ENCODE measurements around the gene GTF3C6. TPM values are rescaled to one million over a fixed set of nuclear protein-coding genes. Genes with fewer than 3 reads are reported as not detected.
"Not testable (repeated sequence)": the region's sequence is repeated elsewhere in the genome, so short reads cannot be mapped to it uniquely, and the experiment has no call there.

GTF3C6 gene
- total RNA-seq, 6 donors from 2014 or later, result 16.0 to 55.2 (median 41.8) TPM

DNA sequence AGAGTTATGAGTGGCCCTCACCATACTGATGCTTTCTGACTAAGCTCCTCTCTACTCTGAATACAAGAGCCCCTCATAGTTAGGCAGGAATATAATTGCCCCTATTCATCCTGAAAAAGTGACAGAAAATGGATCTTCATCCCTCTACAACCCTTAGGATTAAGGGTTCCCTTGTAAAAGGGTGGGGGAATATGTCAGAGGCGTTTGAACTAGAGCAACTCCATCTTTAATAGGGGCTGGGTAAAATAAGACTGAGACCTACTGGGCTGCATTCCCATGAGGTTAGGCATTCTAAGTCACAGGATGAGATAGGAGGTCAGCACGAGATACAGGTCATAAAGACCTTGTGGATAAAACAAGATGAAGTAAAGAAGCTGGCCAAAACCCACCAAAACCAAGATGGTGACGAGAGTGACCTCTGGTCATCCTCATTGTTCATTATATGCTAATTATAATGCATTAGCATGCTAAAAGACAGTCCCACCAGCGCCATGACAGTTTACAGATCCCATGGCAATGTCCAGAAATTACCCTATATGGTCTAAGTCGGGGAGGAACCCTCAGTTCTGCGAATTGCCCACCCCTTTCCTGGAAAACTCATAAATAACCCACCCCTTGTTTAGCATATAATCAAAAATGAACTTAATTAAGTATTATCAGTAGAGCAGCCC, 4.7 kb upstream of the GTF3C6 start:
- TF ChIP-seq, protein P1, sequence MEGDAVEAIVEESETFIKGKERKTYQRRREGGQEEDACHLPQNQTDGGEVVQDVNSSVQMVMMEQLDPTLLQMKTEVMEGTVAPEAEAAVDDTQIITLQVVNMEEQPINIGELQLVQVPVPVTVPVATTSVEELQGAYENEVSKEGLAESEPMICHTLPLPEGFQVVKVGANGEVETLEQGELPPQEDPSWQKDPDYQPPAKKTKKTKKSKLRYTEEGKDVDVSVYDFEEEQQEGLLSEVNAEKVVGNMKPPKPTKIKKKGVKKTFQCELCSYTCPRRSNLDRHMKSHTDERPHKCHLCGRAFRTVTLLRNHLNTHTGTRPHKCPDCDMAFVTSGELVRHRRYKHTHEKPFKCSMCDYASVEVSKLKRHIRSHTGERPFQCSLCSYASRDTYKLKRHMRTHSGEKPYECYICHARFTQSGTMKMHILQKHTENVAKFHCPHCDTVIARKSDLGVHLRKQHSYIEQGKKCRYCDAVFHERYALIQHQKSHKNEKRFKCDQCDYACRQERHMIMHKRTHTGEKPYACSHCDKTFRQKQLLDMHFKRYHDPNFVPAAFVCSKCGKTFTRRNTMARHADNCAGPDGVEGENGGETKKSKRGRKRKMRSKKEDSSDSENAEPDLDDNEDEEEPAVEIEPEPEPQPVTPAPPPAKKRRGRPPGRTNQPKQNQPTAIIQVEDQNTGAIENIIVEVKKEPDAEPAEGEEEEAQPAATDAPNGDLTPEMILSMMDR (IDR thresholded peaks at IDR 0.05), result no peak
- TF ChIP-seq EP300 (IDR thresholded peaks at IDR 0.05) (no peak), POLR2A (IDR thresholded peaks at IDR 0.05) (no peak), POLR2AphosphoS5 (IDR thresholded peaks at IDR 0.05) (no peak)
- Histone ChIP-seq H3K27me3 (no peaks in the 10 kb centered on the region), H3K27ac (no peak overlapping the region), H3K36me3 (no peaks in the 10 kb centered on the region), H3K9me3 (no peaks in the 10 kb centered on the region), H3K4me1 (peaks cover 0 to 11% (median 5%) of the 10 kb centered on the region in 4 donors), H3K4me3 (no peak overlapping the region)
- no peak for ATAC-seq (ENCODE audit: low FRiP score in 2 of 2)
- DNase-seq, result no peak
- WGBS, 2 donors, result 85 to 89% methylated on average over 6 of the region's 6 CpGs

- Histone ChIP-seq H3K9me3 (no peaks in the 10 kb centered on the region), H3K27ac (peak overlapping the region in 1 of 4 donors; percentile 91), H3K4me3 (no peak overlapping the region), H3K4me1 (peaks cover 7 to 21% (median 16%) of the 10 kb centered on the region in 4 donors), H3K36me3 (peaks cover 0 to 44% (median 34%) of the 10 kb centered on the region in 4 donors), H3K27me3 (no peaks in the 10 kb centered on the region)
- DNase-seq, result no peak
- no peak for TF ChIP-seq EP300 (IDR thresholded peaks at IDR 0.05)
- TF ChIP-seq POLR2A (IDR thresholded peaks at IDR 0.05), result no peak
- TF ChIP-seq POLR2AphosphoS5 (IDR thresholded peaks at IDR 0.05), result no peak
- TF ChIP-seq, protein P1 (IDR thresholded peaks at IDR 0.05), result no peak
- ATAC-seq (ENCODE audit: low FRiP score in 2 of 2), result no peak
Observed at GRCh38 chr6:110960014-110960390, 1.5 kb downstream of the GTF3C6 start.

DNA sequence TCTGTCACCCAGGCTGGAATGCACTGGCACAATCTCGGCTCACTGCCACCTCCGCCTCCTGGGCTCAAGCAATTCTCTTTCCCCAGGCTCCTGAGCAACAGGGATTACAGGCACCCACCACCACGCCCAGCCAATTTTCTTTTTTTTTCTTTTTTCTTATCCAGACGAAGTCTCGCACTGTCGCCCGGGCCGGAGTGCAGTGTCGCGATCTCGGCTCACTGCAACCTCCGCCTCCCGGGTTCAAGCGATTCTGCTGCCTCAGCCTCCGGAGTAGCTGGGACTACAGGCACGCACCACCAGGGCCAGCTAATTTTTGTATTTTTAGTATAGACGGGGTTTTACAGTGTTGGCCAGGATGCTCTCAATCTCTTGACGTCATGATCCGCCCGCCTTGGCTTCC, 4.1 kb downstream of the GTF3C6 start:
- WGBS, 2 donors, result 95 to 96% methylated on average over 20 of the region's 20 CpGs
- H3K4me3 ChIP-seq; ATAC-seq (ENCODE audit: low FRiP score in 2 of 2); H3K27me3 ChIP-seq; H3K27ac ChIP-seq; H3K9me3 ChIP-seq: not testable (repeated sequence)
- Histone ChIP-seq H3K36me3 (peaks cover 2 to 70% (median 47%) of the 10 kb centered on the region in 4 donors), H3K4me1 (peaks cover 7 to 20% (median 14%) of the 10 kb centered on the region in 4 donors)
- DNase-seq, result peak in 1 of 2 donors; percentile 62

GRCh38 chr6:110965629-110966229, 7.2 kb downstream of the GTF3C6 start:
- H3K27me3 ChIP-seq, result no peaks in the 10 kb centered on the region
- H3K9me3 ChIP-seq, result no peaks in the 10 kb centered on the region
- no peak for TF ChIP-seq EP300 (IDR thresholded peaks at IDR 0.05)
- TF ChIP-seq POLR2AphosphoS5 (IDR thresholded peaks at IDR 0.05), result no peak
- no peak overlapping the region for H3K4me3 ChIP-seq
- WGBS, 2 donors, result 92 to 97% methylated on average over 3 of the region's 3 CpGs
- DNase-seq (no peak), ATAC-seq (ENCODE audit: low FRiP score in 2 of 2) (no peak)
- no peak overlapping the region for H3K27ac ChIP-seq
- no peaks in the 10 kb centered on the region for H3K4me1 ChIP-seq
- H3K36me3 ChIP-seq, result peaks cover 2 to 79% (median 54%) of the 10 kb centered on the region in 4 donors

DNA sequence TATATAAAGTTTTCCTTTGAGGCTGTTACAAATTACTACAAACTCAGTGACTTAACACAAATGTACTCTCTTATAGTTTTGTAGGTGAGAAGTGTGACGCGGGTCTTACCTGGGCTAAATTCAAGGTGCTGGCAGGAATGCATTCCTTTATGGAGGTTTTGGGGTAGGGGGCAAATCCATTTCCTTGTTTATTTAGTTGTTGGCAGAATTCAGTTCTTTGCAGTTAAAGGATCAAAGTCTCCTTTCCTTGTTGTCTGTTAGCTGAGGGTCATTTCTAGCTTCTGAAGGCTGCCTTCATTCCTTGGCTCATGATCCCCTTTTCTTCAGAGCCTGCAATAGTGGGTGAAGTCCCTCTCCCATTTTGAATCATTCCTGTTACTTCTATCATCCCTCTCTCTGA, 10.2 kb downstream of the GTF3C6 start:
- not testable (repeated sequence) for H3K4me3 ChIP-seq; H3K9me3 ChIP-seq; ATAC-seq (ENCODE audit: low FRiP score in 2 of 2); H3K27me3 ChIP-seq; DNase-seq; H3K27ac ChIP-seq; H3K4me1 ChIP-seq
- 92 to 95% methylated on average over 2 of the region's 2 CpGs for WGBS, 2 donors
- peaks cover 2 to 49% (median 27%) of the 10 kb centered on the region in 4 donors for H3K36me3 ChIP-seq

- H3K4me1 ChIP-seq, result no peaks in the 10 kb centered on the region
- H3K36me3 ChIP-seq, result peaks cover 0 to 23% (median 13%) of the 10 kb centered on the region in 4 donors
- H3K4me3 ChIP-seq, result no peak overlapping the region
- no peak overlapping the region for H3K27ac ChIP-seq
- 72 to 76% methylated on average over 2 of the region's 2 CpGs for WGBS, 2 donors
- no peaks in the 10 kb centered on the region for H3K27me3 ChIP-seq
- ATAC-seq (ENCODE audit: low FRiP score in 2 of 2) (no peak), DNase-seq (no peak)
- no peaks in the 10 kb centered on the region for H3K9me3 ChIP-seq
- TF ChIP-seq, protein P1 (IDR thresholded peaks at IDR 0.05), result no peak
- no peak for TF ChIP-seq POLR2AphosphoS5 (IDR thresholded peaks at IDR 0.05)
- TF ChIP-seq POLR2A (IDR thresholded peaks at IDR 0.05), result no peak
- TF ChIP-seq EP300 (IDR thresholded peaks at IDR 0.05), result no peak
Observed at GRCh38 chr6:110971468-110971867, 13.0 kb downstream of the GTF3C6 start.
